Neural progenitor cell (in vitro differentiated cells): Measurements from ENCODE around the gene RSPH1. TPM values are rescaled to one million over a fixed set of nuclear protein-coding genes. Genes with fewer than 3 reads are reported as not detected.

Source experiments
- DNase-seq: peaks from one replicate; pipeline ENCODE4 v3.0.0-alpha.2; 2016; ENCODE audit warnings: low spot score
- H2AFZ ChIP-seq: fragments of 200-600 bp; sonication (generic); replicated peaks from 2 replicates; pipeline ENCODE4 v1.6.1; 2016; ENCODE audit warnings: antibody characterized with exemption
- H3F3A ChIP-seq: fragments of 200-600 bp; sonication (generic); 2 replicates; pipeline ENCODE4 v1.6.1; 2016; ENCODE audit warnings: antibody characterized with exemption, low read depth
- H3K27ac ChIP-seq: fragments of 200-600 bp; sonication (generic); 2 replicates; pipeline ENCODE4 v1.5.1; 2016; ENCODE audit warnings: mild to moderate bottlenecking
- H3K27me3 ChIP-seq: fragments of 200-600 bp; sonication (generic); 2 replicates; pipeline ENCODE4 v1.6.1; 2016; ENCODE audit warnings: mild to moderate bottlenecking, moderate library complexity
- H3K36me3 ChIP-seq: fragments of 200-600 bp; sonication (generic); 2 replicates; pipeline ENCODE4 v1.5.1; 2016
- H3K4me1 ChIP-seq: fragments of 200-600 bp; sonication (generic); 2 replicates; pipeline ENCODE4 v1.6.1; 2016; ENCODE audit warnings: mixed run types
- H3K4me2 ChIP-seq: fragments of 200-600 bp; sonication (generic); 2 replicates; pipeline ENCODE4 v1.6.1; 2016
- H3K4me3 ChIP-seq: fragments of 200-600 bp; sonication (generic); 2 replicates; pipeline ENCODE4 v1.5.1; 2016
- H3K79me2 ChIP-seq: fragments of 200-600 bp; sonication (generic); 2 replicates; pipeline ENCODE4 v1.6.1; 2016; ENCODE audit warnings: low read depth
- H3K9ac ChIP-seq: fragments of 200-600 bp; sonication (generic); 2 replicates; pipeline ENCODE4 v1.6.1; 2016
- H3K9me3 ChIP-seq: fragments of 200-600 bp; sonication (generic); 2 replicates; pipeline ENCODE4 v1.5.1; 2016; ENCODE audit warnings: low read depth
- H4K20me1 ChIP-seq: fragments of 200-600 bp; sonication (generic); 2 replicates; pipeline ENCODE4 v1.6.1; 2016; ENCODE audit warnings: low read depth
- H3K27ac Mint-ChIP-seq: 3 replicates; pipeline ENCODE4 v1.8.0; 2021; ENCODE audit warnings: mixed read lengths
- H3K27me3 Mint-ChIP-seq: 2 replicates; pipeline ENCODE4 v1.8.0; 2022; ENCODE audit warnings: low read depth, mild to moderate bottlenecking, inconsistent platforms, moderate library complexity, mixed read lengths; ENCODE audit not compliant: insufficient read depth
- H3K36me3 Mint-ChIP-seq: 3 replicates; pipeline ENCODE4 v1.8.0; 2021; ENCODE audit warnings: mixed read lengths
- H3K4me1 Mint-ChIP-seq: 3 replicates; pipeline ENCODE4 v1.8.0; 2021; ENCODE audit warnings: mixed read lengths
- H3K4me3 Mint-ChIP-seq: 3 replicates; pipeline ENCODE4 v1.8.0; 2021; ENCODE audit warnings: mild to moderate bottlenecking, moderate library complexity, mixed read lengths
- H3K9me3 Mint-ChIP-seq: 3 replicates; pipeline ENCODE4 v1.8.0; 2020; ENCODE audit warnings: mixed read lengths
- EZH2 ChIP-seq: fragments of 200-600 bp; sonication (generic); IDR thresholded peaks from 2 replicates; pipeline ENCODE4 v1.6.1; 2017; ENCODE audit warnings: antibody characterized with exemption, mild to moderate bottlenecking, moderate library complexity
- EZH2phosphoT487 ChIP-seq: fragments of 200-600 bp; sonication (generic); IDR thresholded peaks from 2 replicates; pipeline ENCODE4 v1.6.1; 2017; ENCODE audit warnings: antibody characterized with exemption
- total RNA-seq: library from RNA; depleted of rRNA; stranded (reverse); fragments of >200 nt; gene quantifications from 2 replicates; pipeline ENCODE4 v1.2.3, GENCODE V29; 2015; ENCODE audit warnings: low replicate concordance
- TF ChIP-seq, protein P1 (sequence below): fragments of 200-600 bp; sonication (generic); IDR thresholded peaks from 2 replicates; pipeline ENCODE4 v1.5.1; 2017; ENCODE audit warnings: antibody characterized with exemption, mild to moderate bottlenecking

RSPH1 gene
- total RNA-seq: 0.04 and 0.34 TPM in 2 replicates

DNA sequence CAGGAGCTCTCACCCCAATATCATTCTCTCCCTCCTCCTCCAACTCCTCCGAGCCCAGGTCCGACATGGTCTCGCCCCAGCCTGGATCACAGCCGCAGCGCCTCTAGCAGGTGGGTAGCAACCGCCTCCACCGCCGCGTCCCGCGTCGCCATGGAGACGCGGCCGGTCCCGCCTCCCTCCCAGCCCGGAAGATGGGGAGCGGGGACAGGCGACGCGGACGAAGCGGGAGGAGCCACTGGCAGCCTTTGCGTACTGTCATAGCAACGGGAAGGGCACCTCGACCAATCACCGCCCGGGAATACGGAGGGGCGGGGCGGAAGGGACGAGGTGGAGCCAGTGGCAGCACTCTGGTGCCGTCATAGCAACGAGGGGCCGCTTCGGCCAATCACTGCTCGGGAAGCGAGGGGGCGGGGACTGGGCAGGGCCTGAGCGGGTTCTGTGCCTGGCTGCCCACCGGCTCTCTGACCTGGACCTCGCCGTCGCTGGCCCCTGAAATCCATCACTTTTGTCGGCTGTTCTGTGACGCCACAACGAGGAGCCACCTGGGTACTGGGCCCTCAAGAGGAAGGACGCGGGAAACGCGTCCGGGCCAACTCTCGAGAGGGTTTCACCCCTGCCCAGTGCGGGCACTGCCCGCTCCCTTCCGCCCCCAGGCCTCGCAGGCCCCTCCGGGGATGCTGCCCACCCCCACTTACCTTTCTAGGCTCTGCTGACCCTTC lies at the start of gene RSPH1:
TSS of gene RSPH1 (minus strand) at position 105 of the 719 bp plus-strand sequence. CDS start at position 67, 38 bp downstream.
- Histone ChIP-seq H3K27ac (peak within 1 kb of the TSS; percentile 26), H3K79me2 (no peaks in the 10 kb centered on the region), H2AFZ (peak within 1 kb of the TSS; percentile 78), H3K4me2 (peak within 1 kb of the TSS; percentile 85), H3K4me1 (peaks cover 21% of the 10 kb centered on the region), H3F3A (peaks cover 16% of the 10 kb centered on the region), H3K9ac (peak within 1 kb of the TSS; percentile 39), H3K4me3 (peak within 1 kb of the TSS; percentile 63), H3K27me3 (peaks cover 11% of the 10 kb centered on the region), H4K20me1 (no peaks in the 10 kb centered on the region), H3K9me3 (no peaks in the 10 kb centered on the region), H3K36me3 (no peaks in the 10 kb centered on the region)
- Mint-ChIP-seq H3K27me3 (peaks cover 4% of the 10 kb centered on the region), H3K9me3 (no peaks in the 10 kb centered on the region), H3K4me1 (peaks cover 32% of the 10 kb centered on the region), H3K27ac (peak within 1 kb of the TSS; percentile 31), H3K36me3 (no peaks in the 10 kb centered on the region), H3K4me3 (peak within 1 kb of the TSS; percentile 86)
- DNase-seq: peak; percentile 99
- TF ChIP-seq EZH2phosphoT487: no peak
- no peak for TF ChIP-seq EZH2
- TF ChIP-seq, protein P1, sequence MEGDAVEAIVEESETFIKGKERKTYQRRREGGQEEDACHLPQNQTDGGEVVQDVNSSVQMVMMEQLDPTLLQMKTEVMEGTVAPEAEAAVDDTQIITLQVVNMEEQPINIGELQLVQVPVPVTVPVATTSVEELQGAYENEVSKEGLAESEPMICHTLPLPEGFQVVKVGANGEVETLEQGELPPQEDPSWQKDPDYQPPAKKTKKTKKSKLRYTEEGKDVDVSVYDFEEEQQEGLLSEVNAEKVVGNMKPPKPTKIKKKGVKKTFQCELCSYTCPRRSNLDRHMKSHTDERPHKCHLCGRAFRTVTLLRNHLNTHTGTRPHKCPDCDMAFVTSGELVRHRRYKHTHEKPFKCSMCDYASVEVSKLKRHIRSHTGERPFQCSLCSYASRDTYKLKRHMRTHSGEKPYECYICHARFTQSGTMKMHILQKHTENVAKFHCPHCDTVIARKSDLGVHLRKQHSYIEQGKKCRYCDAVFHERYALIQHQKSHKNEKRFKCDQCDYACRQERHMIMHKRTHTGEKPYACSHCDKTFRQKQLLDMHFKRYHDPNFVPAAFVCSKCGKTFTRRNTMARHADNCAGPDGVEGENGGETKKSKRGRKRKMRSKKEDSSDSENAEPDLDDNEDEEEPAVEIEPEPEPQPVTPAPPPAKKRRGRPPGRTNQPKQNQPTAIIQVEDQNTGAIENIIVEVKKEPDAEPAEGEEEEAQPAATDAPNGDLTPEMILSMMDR: no peak

DNA sequence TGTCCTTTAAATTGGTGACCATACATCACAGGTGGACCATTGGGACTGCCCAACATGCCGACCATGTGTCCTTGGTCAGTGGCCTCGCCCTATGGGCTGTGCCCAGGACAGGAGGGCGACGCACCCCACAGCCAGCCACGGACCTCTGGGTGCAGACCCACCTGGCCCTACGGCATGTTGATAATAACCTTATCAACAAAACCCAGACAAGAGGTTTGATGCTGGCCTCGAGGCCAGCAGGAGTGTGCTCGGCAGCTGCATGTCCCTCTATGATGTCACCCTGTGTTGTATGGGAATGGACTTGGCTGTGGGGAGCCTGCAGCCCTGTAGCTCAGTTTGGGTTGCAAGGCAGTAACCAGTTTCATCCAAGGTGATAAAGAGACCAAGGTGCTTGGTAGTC lies 49.7 kb upstream of the RSPH1 start:
- Mint-ChIP-seq H3K9me3 (no peaks in the 10 kb centered on the region), H3K4me1 (no peaks in the 10 kb centered on the region), H3K27me3 (peaks cover 2% of the 10 kb centered on the region), H3K27ac (no peak overlapping the region), H3K4me3 (no peak overlapping the region), H3K36me3 (peaks cover 2% of the 10 kb centered on the region)
- Histone ChIP-seq H3K4me2 (no peak overlapping the region), H2AFZ (no peak overlapping the region), H3K36me3 (no peaks in the 10 kb centered on the region), H3K9me3 (no peaks in the 10 kb centered on the region), H3K4me3 (no peak overlapping the region), H3K79me2 (no peaks in the 10 kb centered on the region), H3K27me3 (no peaks in the 10 kb centered on the region), H3K4me1 (no peaks in the 10 kb centered on the region), H3K9ac (no peak overlapping the region), H3K27ac (no peak overlapping the region), H3F3A (no peaks in the 10 kb centered on the region), H4K20me1 (no peaks in the 10 kb centered on the region)
- no peak for TF ChIP-seq EZH2
- DNase-seq: no peak

DNA sequence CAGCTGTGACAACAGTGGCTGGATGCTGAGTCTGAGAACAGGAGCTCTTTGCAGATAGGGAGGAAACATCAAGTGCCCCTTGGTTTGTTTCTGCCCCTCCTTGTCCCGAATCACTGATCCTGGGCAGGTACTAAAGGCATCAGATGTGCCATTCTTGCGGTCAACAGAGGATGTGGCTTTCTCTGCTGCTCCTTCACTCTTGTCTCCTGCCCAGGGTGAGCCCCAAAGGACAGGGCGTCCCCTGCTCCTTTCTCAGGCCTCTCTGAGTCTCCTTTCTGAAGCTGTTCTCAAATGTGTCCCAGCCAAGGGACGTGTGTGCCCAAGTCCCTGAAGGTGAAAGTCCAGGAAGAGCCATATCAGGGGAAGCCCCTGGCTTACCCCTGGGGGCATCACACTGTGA lies 49.3 kb upstream of the RSPH1 start:
- Histone ChIP-seq H4K20me1 (no peaks in the 10 kb centered on the region), H3F3A (no peaks in the 10 kb centered on the region), H3K27me3 (no peaks in the 10 kb centered on the region), H3K4me3 (no peak overlapping the region), H3K27ac (no peak overlapping the region), H3K9ac (no peak overlapping the region), H3K4me1 (no peaks in the 10 kb centered on the region), H3K36me3 (no peaks in the 10 kb centered on the region), H2AFZ (no peak overlapping the region), H3K9me3 (no peaks in the 10 kb centered on the region), H3K4me2 (no peak overlapping the region), H3K79me2 (no peaks in the 10 kb centered on the region)
- no peaks in the 10 kb centered on the region for H3K9me3 Mint-ChIP-seq
- H3K27me3 Mint-ChIP-seq: peaks cover 2% of the 10 kb centered on the region
- H3K4me3 Mint-ChIP-seq: no peak overlapping the region
- peaks cover 2% of the 10 kb centered on the region for H3K36me3 Mint-ChIP-seq
- no peak for DNase-seq
- TF ChIP-seq, protein P1: no peak
- TF ChIP-seq EZH2 (no peak), EZH2phosphoT487 (no peak)
- no peaks in the 10 kb centered on the region for H3K4me1 Mint-ChIP-seq
- H3K27ac Mint-ChIP-seq: no peak overlapping the region

DNA sequence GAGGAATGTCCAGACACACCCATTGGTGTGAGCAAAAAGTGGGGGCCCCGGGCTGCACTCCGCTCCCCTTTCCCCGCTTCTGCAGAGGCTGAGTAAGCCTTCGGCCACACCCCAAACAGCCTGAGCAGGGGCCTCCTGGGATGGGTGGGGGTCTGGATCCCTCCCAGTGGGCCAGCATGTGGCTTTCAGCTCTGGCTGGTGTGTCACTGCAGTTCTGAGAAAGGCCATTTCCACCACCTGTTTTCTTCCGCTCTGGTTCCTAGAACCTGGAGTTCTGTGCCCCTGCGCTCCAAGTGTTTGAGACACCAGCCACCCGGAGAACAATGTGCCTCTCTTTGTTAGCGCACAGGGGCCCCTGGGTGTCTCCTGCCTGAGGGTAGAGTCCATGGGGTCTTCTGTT lies 48.5 kb upstream of the RSPH1 start:
- no peak overlapping the region for H3K4me3 Mint-ChIP-seq
- no peaks in the 10 kb centered on the region for H3K79me2 ChIP-seq
- H2AFZ ChIP-seq: no peak overlapping the region
- no peak overlapping the region for H3K27ac Mint-ChIP-seq
- H3K4me2 ChIP-seq: no peak overlapping the region
- DNase-seq: no peak
- no peaks in the 10 kb centered on the region for H3K36me3 ChIP-seq
- TF ChIP-seq EZH2phosphoT487: no peak
- TF ChIP-seq, protein P1: no peak
- no peak for TF ChIP-seq EZH2
- no peaks in the 10 kb centered on the region for H3K9me3 Mint-ChIP-seq
- H3K27me3 ChIP-seq: no peaks in the 10 kb centered on the region
- H3K4me1 ChIP-seq: no peaks in the 10 kb centered on the region
- no peaks in the 10 kb centered on the region for H3K4me1 Mint-ChIP-seq
- H3K27me3 Mint-ChIP-seq: peaks cover 2% of the 10 kb centered on the region
- H3K9me3 ChIP-seq: no peaks in the 10 kb centered on the region
- H3K9ac ChIP-seq: no peak overlapping the region
- no peak overlapping the region for H3K4me3 ChIP-seq
- no peak overlapping the region for H3K27ac ChIP-seq
- no peaks in the 10 kb centered on the region for H4K20me1 ChIP-seq
- H3K36me3 Mint-ChIP-seq: peaks cover 2% of the 10 kb centered on the region
- no peaks in the 10 kb centered on the region for H3F3A ChIP-seq
